Measurements from ENCODE around the gene NRP1.

GRCh38 chr10:33365301-33365700 lies 30.8 kb upstream of the NRP1 start:
- TF ChIP-seq, protein P1, sequence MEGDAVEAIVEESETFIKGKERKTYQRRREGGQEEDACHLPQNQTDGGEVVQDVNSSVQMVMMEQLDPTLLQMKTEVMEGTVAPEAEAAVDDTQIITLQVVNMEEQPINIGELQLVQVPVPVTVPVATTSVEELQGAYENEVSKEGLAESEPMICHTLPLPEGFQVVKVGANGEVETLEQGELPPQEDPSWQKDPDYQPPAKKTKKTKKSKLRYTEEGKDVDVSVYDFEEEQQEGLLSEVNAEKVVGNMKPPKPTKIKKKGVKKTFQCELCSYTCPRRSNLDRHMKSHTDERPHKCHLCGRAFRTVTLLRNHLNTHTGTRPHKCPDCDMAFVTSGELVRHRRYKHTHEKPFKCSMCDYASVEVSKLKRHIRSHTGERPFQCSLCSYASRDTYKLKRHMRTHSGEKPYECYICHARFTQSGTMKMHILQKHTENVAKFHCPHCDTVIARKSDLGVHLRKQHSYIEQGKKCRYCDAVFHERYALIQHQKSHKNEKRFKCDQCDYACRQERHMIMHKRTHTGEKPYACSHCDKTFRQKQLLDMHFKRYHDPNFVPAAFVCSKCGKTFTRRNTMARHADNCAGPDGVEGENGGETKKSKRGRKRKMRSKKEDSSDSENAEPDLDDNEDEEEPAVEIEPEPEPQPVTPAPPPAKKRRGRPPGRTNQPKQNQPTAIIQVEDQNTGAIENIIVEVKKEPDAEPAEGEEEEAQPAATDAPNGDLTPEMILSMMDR (IDR thresholded peaks at IDR 0.05; ENCODE audit: low read depth, low read length, poor library complexity, severe bottlenecking), result no peak
- TF ChIP-seq EZH2phosphoT487 (IDR thresholded peaks at IDR 0.05; ENCODE audit: borderline replicate concordance, low read length), result no peak
